ENCODE data around the gene HSPA4L. TPM values are rescaled to one million over a fixed set of nuclear protein-coding genes. Genes with fewer than 3 reads are reported as not detected.

The HSPA4L gene
- total and polyA plus RNA-seq, 2 donors (not counting 3 experiments of a cell fraction or from before 2014, with no cell fraction given) = 1.3 to 12.4 TPM

DNA sequence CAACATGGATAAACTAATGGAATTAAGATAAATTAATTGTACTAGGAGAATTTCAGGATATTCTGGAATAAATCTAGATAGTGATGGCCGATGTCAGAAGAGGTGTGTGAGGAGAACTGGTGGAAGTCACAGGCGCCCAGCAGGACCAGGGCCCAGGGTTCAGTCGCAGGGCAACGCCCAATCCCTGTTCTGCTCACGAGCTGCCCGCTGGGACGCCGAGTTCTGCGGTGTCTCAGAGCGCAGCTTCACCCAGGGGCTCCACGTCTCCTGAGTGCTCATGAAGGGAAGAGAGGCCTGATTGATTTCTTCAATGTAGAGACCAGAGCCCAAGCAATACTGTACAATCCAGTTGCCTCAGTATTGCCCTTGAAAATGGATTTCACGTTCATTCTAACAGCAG, 1.5 kb upstream of the HSPA4L start:
- dilution Hi-C loops (cut with MboI; ENCODE audit: extremely low pct_ligation_motif_present, low sequenced_read_pairs) = no loop called here
- H3K36me3 ChIP-seq (ENCODE audit: control insufficient read depth in 2 of 2, extremely low read depth in 1 of 2, insufficient read depth in 2 of 2, low read length in 2 of 2) = no peaks in the 10 kb centered on the region
- intact Hi-C loops (cut with micrococcal nuclease) = loop anchor here (5.0 kb wide), 1 partner anchor 507 kb away; the partner anchor contains the start of gene PGRMC2

More for the DNA sequence above, 1.5 kb upstream of the HSPA4L start:
- FAIRE-seq (no peak), DNase-seq (ENCODE audit: low read depth, low spot score) (no peak)
- H2AFZ ChIP-seq (ENCODE audit: low read depth, low read length) = no peak overlapping the region
- BruUV-seq (replicated peaks) = no TSS peak
- peaks cover 2% of the 10 kb centered on the region for H3K4me1 ChIP-seq (ENCODE audit: control insufficient read depth, extremely low read depth, insufficient read depth, low read length)
- TF ChIP-seq, protein P1, sequence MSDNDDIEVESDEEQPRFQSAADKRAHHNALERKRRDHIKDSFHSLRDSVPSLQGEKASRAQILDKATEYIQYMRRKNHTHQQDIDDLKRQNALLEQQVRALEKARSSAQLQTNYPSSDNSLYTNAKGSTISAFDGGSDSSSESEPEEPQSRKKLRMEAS (IDR thresholded peaks at IDR 0.05; ENCODE audit: insufficient read depth, insufficient read length) = no peak
- TF ChIP-seq POLR2A (IDR thresholded peaks at IDR 0.05; ENCODE audit: low read depth, low read length) (no peak), EZH2 (IDR thresholded peaks at IDR 0.05; ENCODE audit: borderline replicate concordance, low read depth, low read length, severe bottlenecking) (no peak), POLR2AphosphoS5 (IDR thresholded peaks at IDR 0.05; ENCODE audit: insufficient read depth, low read depth, low read length) (no peak), JUN (IDR thresholded peaks at IDR 0.05; ENCODE audit: borderline replicate concordance, insufficient read depth, insufficient read length, low read depth) (no peak), MYC (IDR thresholded peaks at IDR 0.05; ENCODE audit: low read depth, low read length) (no peak), GATA2 (IDR thresholded peaks at IDR 0.05; ENCODE audit: insufficient read depth, insufficient read length, low read depth, low read length) (no peak), FOS (IDR thresholded peaks at IDR 0.05; ENCODE audit: borderline replicate concordance, insufficient read depth, low read length) (no peak)
- TF ChIP-seq, protein P2, sequence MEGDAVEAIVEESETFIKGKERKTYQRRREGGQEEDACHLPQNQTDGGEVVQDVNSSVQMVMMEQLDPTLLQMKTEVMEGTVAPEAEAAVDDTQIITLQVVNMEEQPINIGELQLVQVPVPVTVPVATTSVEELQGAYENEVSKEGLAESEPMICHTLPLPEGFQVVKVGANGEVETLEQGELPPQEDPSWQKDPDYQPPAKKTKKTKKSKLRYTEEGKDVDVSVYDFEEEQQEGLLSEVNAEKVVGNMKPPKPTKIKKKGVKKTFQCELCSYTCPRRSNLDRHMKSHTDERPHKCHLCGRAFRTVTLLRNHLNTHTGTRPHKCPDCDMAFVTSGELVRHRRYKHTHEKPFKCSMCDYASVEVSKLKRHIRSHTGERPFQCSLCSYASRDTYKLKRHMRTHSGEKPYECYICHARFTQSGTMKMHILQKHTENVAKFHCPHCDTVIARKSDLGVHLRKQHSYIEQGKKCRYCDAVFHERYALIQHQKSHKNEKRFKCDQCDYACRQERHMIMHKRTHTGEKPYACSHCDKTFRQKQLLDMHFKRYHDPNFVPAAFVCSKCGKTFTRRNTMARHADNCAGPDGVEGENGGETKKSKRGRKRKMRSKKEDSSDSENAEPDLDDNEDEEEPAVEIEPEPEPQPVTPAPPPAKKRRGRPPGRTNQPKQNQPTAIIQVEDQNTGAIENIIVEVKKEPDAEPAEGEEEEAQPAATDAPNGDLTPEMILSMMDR (IDR thresholded peaks at IDR 0.05; ENCODE audit: extremely low read depth in 1 of 2, insufficient read depth in 1 of 2, low read depth in 1 of 2, low read length in 2 of 2) = no peak
- POLR2A ChIA-PET = no interaction called here
- H3K9me3 ChIP-seq (replicated peaks; ENCODE audit: control insufficient read depth, insufficient read depth, low read length) = no peaks in the 10 kb centered on the region
- no peak overlapping the region for H3K27ac ChIP-seq (ENCODE audit: insufficient read depth, low read depth, low read length)
- peaks cover 0 to 3% of the 10 kb centered on the region in 2 experiments for H3K27me3 ChIP-seq (ENCODE audit: control insufficient read depth in 2 of 2, insufficient read depth in 2 of 2, low read length in 2 of 2)
- CTCF ChIA-PET = interaction anchor here (2.0 kb wide), 1 partner anchor 48 kb away, joined by 5 read pairs; no protein-coding TSS in a partner anchor
- no peak overlapping the region for H3K4me2 ChIP-seq (ENCODE audit: insufficient read depth, low read length)
- no peaks in the 10 kb centered on the region for H4K20me1 ChIP-seq (replicated peaks; ENCODE audit: control insufficient read depth, extremely low read depth, insufficient read depth, low read length)
- H3K4me3 ChIP-seq (replicated peaks in 1 of 3; ENCODE audit: insufficient read depth in 1 of 3, low read depth in 1 of 3, low read length in 3 of 3) = no peak overlapping the region
- no peak overlapping the region for H3K9ac ChIP-seq (replicated peaks; ENCODE audit: extremely low read depth, insufficient read depth, low read length)
- no peaks in the 10 kb centered on the region for H3K79me2 ChIP-seq (ENCODE audit: control insufficient read depth, insufficient read depth, low read length)
- H3K9me1 ChIP-seq (replicated peaks; ENCODE audit: control insufficient read depth, extremely low read depth, insufficient read depth, low read length) = no peaks in the 10 kb centered on the region

Measured in endothelial cell of umbilical vein (primary cell).